ENCODE data around the gene NUDT4B.
"Not testable (repeated sequence)": the region's sequence is repeated elsewhere in the genome, so short reads cannot be mapped to it uniquely, and the experiment has no call there.

Gene NUDT4B

GRCh38 chr1:148758925-148759324 is 10.4 kb downstream of the NUDT4B start:
- not testable (repeated sequence) for H3K4me3 ChIP-seq; H3K27me3 ChIP-seq; H4K20me1 ChIP-seq; H3K4me1 ChIP-seq; H3K4me2 ChIP-seq; H3K36me3 ChIP-seq; H3K9ac ChIP-seq; H3K27ac ChIP-seq; H3K9me3 ChIP-seq (replicated peaks in 1 of 11)

- H4K20me1 ChIP-seq; H3K27me3 ChIP-seq; H3K4me3 ChIP-seq; H3K36me3 ChIP-seq; H3K4me2 ChIP-seq; H3K27ac ChIP-seq; H3K9me3 ChIP-seq (replicated peaks in 1 of 11); H3K9ac ChIP-seq; H3K4me1 ChIP-seq: not testable (repeated sequence)
These were observed 11.2 kb downstream of the NUDT4B start for GRCh38 chr1:148759749-148760148.

GRCh38 chr1:148760206-148760605 is 11.6 kb downstream of the NUDT4B start:
- H3K4me2 ChIP-seq; H3K27me3 ChIP-seq; H3K4me1 ChIP-seq; H3K9me3 ChIP-seq (replicated peaks in 1 of 11); H3K36me3 ChIP-seq; H4K20me1 ChIP-seq; H3K27ac ChIP-seq; H3K9ac ChIP-seq; H3K4me3 ChIP-seq: not testable (repeated sequence)

DNA sequence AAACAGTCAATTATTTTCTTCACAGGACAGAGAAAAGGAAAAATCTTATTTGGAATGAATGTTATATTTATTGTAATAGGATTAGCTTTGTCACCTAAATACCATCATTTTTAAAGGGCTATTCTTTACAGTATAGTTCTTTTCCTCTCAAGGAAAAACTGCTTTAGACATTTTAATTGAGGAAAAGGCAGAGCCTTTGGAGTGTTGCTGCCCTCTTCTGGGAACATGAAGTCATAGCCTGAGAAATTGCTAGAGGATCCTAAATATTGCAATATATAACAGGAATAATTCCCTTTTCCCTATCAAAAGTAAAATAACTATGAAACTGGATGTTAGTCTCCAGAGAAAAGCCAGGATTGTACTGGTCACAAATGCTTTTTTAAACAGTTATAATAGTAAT is 12.8 kb downstream of the NUDT4B start:
- not testable (repeated sequence) for H3K36me3 ChIP-seq; H4K20me1 ChIP-seq; H3K27me3 ChIP-seq; H3K9ac ChIP-seq; H3K4me2 ChIP-seq; H3K4me1 ChIP-seq; H3K9me3 ChIP-seq (replicated peaks in 1 of 11); H3K4me3 ChIP-seq; H3K27ac ChIP-seq

GRCh38 chr1:148765238-148766019 is 16.9 kb downstream of the NUDT4B start:
- not testable (repeated sequence) for H3K4me3 ChIP-seq; H3K9me3 ChIP-seq (replicated peaks in 1 of 11); H3K27me3 ChIP-seq; H3K27ac ChIP-seq; H4K20me1 ChIP-seq; H3K4me1 ChIP-seq; H3K36me3 ChIP-seq; H3K4me2 ChIP-seq; H3K9ac ChIP-seq

- not testable (repeated sequence) for H3K4me2 ChIP-seq; H3K9ac ChIP-seq; H3K4me3 ChIP-seq; H3K4me1 ChIP-seq; H3K36me3 ChIP-seq; H3K9me3 ChIP-seq (replicated peaks in 1 of 11); H3K27ac ChIP-seq; H3K27me3 ChIP-seq; H4K20me1 ChIP-seq
These were observed 20.0 kb downstream of the NUDT4B start for GRCh38 chr1:148768541-148768940.

DNA sequence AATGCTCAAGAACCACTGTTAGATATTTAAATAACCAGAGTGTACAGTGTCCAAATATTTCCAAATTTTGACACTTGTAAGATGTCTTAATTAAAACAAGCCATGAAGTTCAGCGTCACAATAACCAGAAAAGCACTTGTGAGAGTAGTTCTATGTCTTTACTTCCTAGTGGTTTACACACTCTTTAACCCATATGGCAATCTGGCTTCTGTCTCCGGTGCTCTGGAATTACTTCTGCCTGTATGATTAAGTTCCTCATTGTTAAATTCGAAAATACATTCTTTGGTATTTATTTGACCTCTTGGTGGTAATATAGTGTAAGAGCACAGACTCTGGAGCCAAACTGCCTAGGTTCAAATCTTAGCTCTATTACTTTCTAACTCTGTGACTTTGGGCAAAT is 20.9 kb downstream of the NUDT4B start:
- not testable (repeated sequence) for H3K4me1 ChIP-seq, H3K27me3 ChIP-seq

GRCh38 chr1:148773690-148774089 is 25.1 kb downstream of the NUDT4B start:
- H3K27ac ChIP-seq; H4K20me1 ChIP-seq; H3K9me3 ChIP-seq (replicated peaks in 1 of 11); H3K4me1 ChIP-seq; H3K9ac ChIP-seq; H3K27me3 ChIP-seq; H3K36me3 ChIP-seq; H3K4me2 ChIP-seq; H3K4me3 ChIP-seq: not testable (repeated sequence)

More for the DNA sequence above, 20.9 kb downstream of the NUDT4B start:
- H3K9ac ChIP-seq; H3K27ac ChIP-seq; H4K20me1 ChIP-seq; H3K36me3 ChIP-seq; H3K4me2 ChIP-seq; H3K9me3 ChIP-seq (replicated peaks in 1 of 11); H3K4me3 ChIP-seq: not testable (repeated sequence)

GRCh38 chr1:148774102-148774501 is 25.5 kb downstream of the NUDT4B start:
- H3K4me2 ChIP-seq; H3K27ac ChIP-seq; H3K9me3 ChIP-seq (replicated peaks in 1 of 11); H4K20me1 ChIP-seq; H3K4me1 ChIP-seq; H3K36me3 ChIP-seq; H3K27me3 ChIP-seq; H3K9ac ChIP-seq; H3K4me3 ChIP-seq: not testable (repeated sequence)

GRCh38 chr1:148775263-148775662 is 26.7 kb downstream of the NUDT4B start:
- H3K9me3 ChIP-seq (replicated peaks in 1 of 11); H3K4me2 ChIP-seq; H3K9ac ChIP-seq: not testable (repeated sequence)

GRCh38 chr1:148777649-148778048 is 29.1 kb downstream of the NUDT4B start:
- not testable (repeated sequence) for H3K4me2 ChIP-seq; H3K36me3 ChIP-seq; H3K9me3 ChIP-seq (replicated peaks in 1 of 11); H3K27me3 ChIP-seq; H4K20me1 ChIP-seq; H3K4me3 ChIP-seq; H3K9ac ChIP-seq; H3K4me1 ChIP-seq; H3K27ac ChIP-seq

More at GRCh38 chr1:148775263-148775662, 26.7 kb downstream of the NUDT4B start:
- not testable (repeated sequence) for H3K36me3 ChIP-seq, H3K4me3 ChIP-seq, H4K20me1 ChIP-seq, H3K4me1 ChIP-seq, H3K27ac ChIP-seq, H3K27me3 ChIP-seq

DNA sequence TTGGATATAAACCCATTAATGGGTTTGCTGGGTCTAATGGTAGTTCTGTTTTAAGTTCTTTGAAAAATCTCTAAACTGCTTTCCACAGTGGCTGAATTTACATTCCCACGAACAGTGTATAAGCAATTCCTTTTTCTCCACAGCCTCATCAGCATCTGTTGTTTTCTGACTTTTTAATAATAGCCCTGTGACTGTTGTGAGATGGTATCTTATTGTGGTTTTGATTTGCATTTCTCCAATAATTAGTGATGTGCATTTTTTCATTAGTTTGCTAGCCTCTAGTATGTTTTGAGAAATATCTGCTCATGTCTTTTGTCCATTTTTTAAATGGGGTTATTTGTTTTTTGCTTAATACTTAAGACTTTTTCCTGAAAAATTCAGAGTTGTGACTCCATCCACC is 31.8 kb downstream of the NUDT4B start:
- not testable (repeated sequence) for H3K36me3 ChIP-seq; H4K20me1 ChIP-seq; H3K4me1 ChIP-seq; H3K4me3 ChIP-seq; H3K9me3 ChIP-seq (replicated peaks in 1 of 11); H3K4me2 ChIP-seq; H3K9ac ChIP-seq; H3K27ac ChIP-seq; H3K27me3 ChIP-seq

DNA sequence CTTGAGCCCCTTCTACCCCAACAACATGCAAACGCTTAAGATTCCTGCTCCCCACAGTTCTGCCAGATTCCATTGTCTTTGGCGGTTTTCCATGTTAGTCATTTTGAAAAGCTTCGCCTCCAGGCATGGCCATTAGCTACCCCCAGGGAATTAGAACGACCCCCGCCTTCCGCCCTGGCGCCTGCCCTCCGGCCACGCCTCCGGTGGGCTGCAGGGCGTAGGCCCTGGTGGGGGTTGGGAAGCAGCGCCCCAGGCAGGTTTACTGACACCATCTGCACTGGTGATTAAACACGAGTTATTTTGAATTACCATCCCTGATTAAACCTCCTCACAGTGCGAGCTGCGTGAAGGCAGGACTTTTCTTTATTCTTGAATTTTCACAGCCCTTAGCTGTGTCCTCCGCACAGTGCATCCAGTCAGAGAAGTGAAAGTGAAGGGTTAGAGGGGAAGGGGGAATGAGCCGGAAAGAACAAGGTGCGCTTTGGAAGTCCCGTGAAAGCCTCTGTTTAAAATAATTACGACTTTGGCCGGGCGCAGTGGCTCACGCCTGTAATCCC is 43.0 kb downstream of the NUDT4B start:
- H3K27ac ChIP-seq; H3K36me3 ChIP-seq; H3K9me3 ChIP-seq (replicated peaks in 1 of 11); H3K9ac ChIP-seq; H3K4me2 ChIP-seq; H3K4me3 ChIP-seq; H4K20me1 ChIP-seq; H3K27me3 ChIP-seq; H3K4me1 ChIP-seq: not testable (repeated sequence)

GRCh38 chr1:148793762-148794332 is 45.3 kb downstream of the NUDT4B start:
- not testable (repeated sequence) for H3K27me3 ChIP-seq; H3K9me3 ChIP-seq (replicated peaks in 1 of 11)

More at GRCh38 chr1:148793762-148794332, 45.3 kb downstream of the NUDT4B start:
- not testable (repeated sequence) for H3K27ac ChIP-seq, H3K4me2 ChIP-seq, H3K4me3 ChIP-seq, H3K36me3 ChIP-seq, H3K4me1 ChIP-seq, H3K9ac ChIP-seq, H4K20me1 ChIP-seq

Data from BLaER1 treated with 17β-estradiol and CSF1 and Interleukin-3, amounts not matched to agents 10 nM and 100 nM (cell line).